GM19240 (cell line): ENCODE results near the gene TCF7L2.

ENCODE experiments used
- DNase-seq: peaks from one replicate; pipeline ENCODE4 v3.0.0; 2011; ENCODE audit warnings: low spot score; ENCODE audit not compliant: insufficient read length

The TCF7L2 gene

GRCh38 chr10:113119801-113120200 lies 169.8 kb downstream of the TCF7L2 start:
- no peak for DNase-seq

DNA sequence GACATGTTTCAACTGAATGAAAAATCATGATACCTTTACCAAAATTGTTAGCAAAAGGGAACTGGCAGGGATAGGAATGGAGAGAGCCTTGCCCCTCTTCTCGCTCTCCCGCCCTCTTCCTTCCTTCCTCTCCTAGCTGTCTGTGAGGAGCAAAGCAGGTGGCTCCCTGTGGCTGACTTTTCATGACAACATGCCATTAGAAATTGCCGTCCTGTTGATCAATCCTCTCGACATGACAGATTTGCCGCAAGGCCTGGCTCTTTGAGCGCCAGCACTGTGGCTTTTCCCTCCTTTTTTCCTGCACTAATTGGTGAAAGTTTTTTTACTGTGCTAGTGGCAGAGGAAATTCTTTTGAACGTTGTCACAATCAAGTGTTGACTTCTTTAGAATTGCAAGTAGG lies 171.1 kb downstream of the TCF7L2 start:
- DNase-seq: no peak

DNA sequence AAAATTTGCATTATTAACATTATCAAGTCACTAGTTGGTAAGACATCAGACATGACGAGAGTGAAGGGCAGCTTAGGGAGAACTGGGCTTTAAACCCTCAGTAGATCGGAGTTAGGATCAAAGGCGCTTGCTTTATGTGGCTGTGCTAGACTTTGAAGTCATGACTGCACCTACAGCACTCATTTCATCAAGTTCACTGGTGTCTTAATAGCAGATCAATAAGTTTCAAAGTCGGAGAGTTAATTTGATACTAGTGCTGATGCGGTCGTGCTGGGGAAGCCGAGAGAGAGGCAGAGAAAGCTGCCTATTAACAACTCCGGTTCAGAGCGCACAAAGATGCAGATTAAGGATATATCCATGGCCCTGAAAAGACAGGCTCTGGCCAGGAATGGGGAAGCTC lies 172.9 kb downstream of the TCF7L2 start:
- no peak for DNase-seq

GRCh38 chr10:113124724-113125123 lies 174.7 kb downstream of the TCF7L2 start:
- DNase-seq: no peak

DNA sequence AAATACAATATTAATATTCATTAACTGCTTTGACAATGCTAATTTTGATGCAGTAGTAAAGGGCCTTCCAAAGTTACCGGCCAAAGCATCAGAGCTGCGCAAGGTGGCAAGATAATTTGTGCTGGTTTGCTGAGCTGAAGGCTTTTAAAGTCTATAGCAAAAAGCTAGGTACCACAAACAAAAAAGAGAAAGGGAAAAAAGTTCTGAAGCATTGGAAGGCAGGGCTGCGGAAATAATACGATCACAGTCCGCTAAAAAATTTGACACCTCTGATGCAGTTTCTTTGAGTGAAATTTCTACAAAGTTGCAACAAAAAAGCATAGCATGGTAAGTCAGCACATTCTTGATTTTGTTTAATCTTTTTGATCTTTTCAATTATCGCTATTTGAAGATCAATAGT lies 175.6 kb downstream of the TCF7L2 start:
- DNase-seq: no peak

DNA sequence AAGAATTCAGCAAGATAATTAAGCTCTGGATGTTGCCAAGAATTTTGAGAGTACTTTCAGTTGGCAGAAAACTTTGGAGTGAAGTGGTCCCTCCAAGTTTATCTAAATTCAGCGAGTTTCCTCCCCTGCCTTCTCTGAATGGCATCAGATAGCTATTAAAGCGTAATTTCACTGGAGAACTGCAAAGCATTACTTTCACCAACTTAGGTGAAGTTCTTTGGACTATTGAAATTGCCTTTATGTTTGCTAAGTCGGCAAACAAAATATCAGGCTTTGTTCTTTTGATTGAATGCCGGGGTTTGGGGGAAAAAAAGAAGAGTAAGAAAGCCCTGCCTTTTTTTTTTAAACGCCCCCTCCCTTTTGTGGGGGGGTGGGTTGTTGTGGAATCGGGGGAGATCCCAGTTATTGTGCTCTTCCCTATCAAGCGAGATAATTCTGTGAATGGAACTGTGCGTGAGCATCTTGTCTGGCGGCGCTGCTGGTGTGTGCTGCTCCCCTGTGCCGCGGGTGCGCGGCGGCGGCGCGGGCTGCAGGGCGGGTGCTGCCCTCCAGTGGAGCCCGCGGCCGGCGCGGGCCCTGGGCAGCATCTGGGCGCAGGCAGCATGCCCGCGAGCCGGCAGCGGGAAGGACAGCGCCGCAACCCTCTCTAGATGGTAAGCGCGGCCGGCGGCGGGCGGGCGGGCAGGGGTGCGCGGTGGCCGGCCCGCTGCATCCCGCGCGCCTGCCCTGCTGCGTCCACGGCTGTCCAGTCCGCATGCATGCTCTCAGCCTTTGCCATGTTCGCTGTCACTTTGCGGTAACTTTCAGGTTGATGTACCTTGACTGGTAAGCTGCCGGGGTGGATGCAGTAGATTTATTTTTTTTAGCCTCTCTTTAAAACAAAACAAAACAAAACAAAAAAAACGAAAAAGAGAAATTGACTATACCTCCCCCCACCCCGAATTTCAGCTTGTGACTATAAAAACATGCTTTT lies 176.5 kb downstream of the TCF7L2 start:
- no peak for DNase-seq

DNA sequence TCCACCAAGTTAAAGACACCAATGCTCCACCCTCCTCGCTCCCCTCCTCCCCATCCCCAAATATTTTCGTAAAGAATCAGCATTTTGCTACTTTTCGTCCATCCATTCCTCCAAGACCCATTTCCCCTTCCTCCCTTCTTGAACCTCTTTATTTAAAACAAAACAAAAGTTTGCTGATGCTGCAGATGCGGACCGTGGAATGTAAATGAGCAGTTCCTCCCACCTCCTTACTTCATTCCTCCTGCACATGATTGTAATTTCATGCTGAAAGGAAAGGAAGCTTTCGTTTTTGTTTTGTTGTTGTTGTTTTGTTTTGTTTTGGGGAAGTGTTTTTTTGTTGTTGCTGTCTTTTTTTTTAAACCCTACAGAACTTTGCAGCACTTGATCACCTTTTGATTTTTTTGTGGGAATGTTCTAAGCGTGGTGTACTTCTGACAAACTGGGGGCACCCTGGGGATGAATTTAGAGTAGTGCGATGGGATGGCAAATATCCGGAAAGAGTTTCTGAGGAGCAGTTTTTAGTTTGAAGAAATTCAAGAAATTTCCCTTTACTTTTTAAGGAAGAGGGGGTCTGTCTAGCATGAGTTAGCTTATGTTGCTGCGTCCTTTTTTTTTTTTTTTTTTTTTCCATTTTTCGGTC lies 177.3 kb downstream of the TCF7L2 start:
- DNase-seq: no peak

- DNase-seq: no peak
These were observed 177.8 kb downstream of the TCF7L2 start for GRCh38 chr10:113127901-113128283.

DNA sequence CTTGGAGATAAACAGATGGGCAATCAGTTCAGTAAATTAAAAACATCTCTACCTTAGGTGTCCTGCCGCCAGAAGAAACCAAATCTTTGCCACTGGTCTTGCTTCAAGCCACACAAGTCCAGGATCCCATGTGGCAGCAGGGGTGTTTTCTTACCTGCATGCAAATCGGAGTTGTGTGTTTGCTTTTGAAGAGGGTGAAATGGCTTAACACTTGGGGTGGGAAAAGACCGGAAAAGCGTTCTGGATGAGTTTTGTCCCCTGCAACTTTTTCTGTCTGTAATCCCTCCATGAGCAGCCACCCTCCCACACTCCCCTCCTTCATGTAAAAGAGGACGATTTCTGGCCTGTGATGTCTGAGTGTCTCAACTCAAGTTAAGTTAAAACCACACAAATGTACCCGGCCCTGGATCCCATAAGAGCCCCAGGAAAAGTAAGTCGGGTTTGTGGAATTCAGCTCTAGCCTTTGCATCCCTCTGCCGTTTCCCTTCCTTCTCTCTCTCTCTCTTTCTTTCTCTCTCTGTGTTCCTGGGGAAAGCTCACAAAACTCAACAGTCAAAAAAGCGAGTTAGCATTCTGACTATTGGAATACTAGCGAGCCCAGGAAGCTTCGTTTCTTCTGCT lies 178.5 kb downstream of the TCF7L2 start:
- no peak for DNase-seq

GRCh38 chr10:113129117-113129516 lies 179.1 kb downstream of the TCF7L2 start:
- DNase-seq: no peak

- DNase-seq: no peak
These were observed 180.1 kb downstream of the TCF7L2 start for GRCh38 chr10:113130014-113130641.

DNA sequence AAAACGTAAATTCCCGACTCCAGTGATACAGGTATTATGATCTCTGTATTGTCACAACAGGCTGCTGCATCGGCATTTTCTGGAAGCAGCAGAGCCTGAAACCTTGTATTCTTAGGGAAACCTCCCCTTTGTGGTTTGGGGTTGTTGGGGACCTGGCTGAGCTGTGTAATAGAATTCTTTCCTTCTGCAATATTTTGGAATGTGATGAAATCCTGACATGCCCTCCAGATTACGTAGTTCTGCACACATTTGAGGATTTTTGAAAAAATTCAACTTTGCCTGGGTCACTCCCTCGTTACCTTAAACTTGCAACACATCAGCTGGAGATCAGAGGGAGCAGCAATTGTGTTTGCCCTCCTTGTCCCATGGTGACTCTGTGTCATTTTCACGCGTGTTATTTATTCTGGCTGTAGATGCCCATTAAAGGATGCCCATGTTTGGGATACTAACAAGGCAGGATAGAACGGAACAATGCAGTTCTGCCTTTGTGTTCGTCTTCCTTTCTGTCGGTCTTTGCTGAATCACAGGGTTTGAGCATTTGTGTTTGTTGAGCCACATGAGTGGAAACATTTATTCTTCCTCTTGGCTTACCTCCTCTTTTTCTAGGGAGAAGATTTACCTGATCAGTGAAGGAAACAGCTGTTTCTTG lies 181.7 kb downstream of the TCF7L2 start:
- DNase-seq: no peak

- DNase-seq: no peak
These were observed 182.6 kb downstream of the TCF7L2 start for GRCh38 chr10:113132591-113133121.

DNA sequence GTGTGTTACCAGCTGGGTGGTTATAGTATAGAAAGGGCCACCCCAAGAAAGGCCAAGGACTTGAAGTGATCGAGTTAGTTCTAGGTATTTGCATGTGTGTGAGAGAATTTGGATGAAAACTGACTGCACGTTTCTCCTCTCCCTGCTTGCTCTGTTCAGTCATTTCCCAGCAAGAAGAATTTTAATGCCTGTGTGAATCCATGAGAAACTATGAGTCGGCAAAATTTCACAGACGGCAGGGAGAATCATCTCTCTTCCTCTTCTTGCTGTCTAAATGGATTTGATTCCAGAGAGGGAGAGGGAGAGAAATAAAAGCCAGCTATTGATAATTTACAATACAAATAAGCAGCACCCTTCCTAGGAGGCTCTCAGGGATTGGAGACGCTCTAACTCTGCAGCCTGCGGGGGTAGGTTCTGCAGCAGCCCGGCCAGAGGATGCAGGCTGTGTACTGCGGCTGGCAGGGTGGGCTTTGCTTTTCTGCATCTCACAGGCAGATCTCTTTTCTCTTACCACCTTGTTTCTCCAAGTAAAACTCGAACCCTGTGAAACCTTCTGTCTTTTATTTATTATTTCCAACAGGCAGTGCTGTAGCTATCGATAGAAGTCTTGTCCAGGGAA lies 183.6 kb downstream of the TCF7L2 start:
- no peak for DNase-seq

- no peak for DNase-seq
These were observed 185.0 kb downstream of the TCF7L2 start for GRCh38 chr10:113135025-113135424.

DNA sequence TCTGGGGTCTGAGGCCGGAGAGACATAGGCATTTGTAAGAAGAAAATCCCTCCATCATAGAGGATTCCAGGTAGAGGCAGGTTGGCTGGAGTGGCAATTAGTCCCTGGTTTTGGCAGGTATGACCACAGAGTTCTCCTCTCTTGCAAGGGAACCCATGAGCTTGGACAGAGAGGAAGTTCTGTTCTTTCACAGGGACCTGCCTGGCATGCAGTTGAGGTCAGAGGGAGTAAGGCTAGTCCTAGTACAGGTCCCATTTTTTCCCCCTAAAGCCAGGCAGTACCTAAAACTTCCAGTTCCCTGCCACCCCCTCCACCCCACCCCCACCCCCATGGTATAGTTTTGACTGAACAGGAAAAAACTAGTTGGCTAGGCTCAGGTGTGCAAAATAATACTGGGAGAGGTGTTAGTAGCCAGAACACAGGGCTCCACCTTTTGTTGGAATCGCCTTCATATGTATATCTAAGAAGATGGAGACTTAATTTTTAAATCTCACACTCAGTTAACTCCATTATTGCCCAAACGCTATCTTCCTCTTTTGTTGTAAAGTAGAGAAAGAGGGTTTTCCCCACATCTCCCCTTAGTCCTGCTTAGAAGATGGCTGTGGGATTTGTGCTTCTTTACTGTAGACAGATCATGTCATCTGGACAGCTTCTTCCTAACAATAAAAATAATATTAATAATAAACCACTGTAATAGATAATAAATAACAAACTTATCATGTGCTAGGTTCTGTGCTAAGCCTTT lies 188.1 kb downstream of the TCF7L2 start:
- DNase-seq: no peak

DNA sequence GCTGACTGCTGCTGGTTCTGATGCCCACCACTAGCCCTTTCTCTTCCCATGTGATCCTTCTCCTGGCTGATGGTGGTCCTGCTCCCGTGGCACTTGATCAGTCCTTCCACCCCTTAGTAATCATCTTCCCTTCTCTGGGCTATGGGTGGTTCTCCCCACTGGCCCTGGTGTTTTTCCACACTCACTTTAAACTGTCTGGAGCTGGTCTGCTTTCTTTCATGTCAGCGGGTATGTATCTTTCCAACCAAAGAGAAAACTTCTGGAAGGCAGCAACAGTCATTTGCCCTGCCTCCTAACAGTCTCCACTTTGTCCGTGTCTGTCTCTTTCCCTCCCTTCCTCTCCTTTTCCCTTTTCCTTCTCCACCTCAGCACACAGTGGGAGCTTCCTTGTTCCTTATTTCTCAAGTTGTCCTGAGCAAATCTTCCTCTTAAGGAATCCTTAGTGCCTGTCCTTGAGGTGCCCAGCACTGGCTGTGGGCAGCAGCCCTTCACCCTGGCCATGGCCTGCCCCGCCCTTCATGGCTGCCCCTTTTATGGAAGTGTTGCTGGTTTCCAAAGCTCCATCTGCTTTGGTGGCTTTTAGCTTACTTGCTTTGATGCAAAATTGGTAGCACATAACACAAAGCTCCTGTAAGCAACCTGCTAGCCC lies 189.0 kb downstream of the TCF7L2 start:
- no peak for DNase-seq

- DNase-seq: no peak
These were observed 189.7 kb downstream of the TCF7L2 start for GRCh38 chr10:113139699-113140098.
